ENCODE data around the gene RNF208.

DNA sequence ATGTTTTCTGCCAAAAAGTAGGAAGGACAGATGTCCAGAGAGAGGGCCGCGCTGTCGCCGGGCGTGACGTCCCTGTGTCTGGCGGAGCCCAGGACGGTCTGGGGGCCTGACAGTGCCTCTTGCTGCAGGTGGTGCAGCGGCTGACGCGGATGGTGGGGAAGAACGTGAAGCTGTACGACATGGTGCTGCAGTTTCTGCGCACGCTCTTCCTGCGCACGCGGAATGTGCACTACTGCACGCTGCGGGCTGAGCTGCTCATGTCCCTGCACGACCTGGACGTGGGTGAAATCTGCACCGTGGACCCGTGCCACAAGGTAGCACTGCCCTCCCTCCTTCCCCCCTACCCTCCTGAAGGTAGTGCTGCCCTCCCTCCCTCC is 40.9 kb upstream of the RNF208 start:
- TF ChIP-seq, protein P1, sequence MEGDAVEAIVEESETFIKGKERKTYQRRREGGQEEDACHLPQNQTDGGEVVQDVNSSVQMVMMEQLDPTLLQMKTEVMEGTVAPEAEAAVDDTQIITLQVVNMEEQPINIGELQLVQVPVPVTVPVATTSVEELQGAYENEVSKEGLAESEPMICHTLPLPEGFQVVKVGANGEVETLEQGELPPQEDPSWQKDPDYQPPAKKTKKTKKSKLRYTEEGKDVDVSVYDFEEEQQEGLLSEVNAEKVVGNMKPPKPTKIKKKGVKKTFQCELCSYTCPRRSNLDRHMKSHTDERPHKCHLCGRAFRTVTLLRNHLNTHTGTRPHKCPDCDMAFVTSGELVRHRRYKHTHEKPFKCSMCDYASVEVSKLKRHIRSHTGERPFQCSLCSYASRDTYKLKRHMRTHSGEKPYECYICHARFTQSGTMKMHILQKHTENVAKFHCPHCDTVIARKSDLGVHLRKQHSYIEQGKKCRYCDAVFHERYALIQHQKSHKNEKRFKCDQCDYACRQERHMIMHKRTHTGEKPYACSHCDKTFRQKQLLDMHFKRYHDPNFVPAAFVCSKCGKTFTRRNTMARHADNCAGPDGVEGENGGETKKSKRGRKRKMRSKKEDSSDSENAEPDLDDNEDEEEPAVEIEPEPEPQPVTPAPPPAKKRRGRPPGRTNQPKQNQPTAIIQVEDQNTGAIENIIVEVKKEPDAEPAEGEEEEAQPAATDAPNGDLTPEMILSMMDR (IDR thresholded peaks at IDR 0.05), result no peak
- TF ChIP-seq GATA2 (CRISPR knock-in tag; IDR thresholded peaks at IDR 0.05) (no peak), GABPA (IDR thresholded peaks at IDR 0.05; ENCODE audit: low read depth) (no peak), JUND (IDR thresholded peaks at IDR 0.05) (no peak), YY1 (IDR thresholded peaks at IDR 0.05; ENCODE audit: low read depth) (no peak), EP300 (IDR thresholded peaks at IDR 0.05; ENCODE audit: borderline replicate concordance in 1 of 2, low read depth in 1 of 2, low read length in 1 of 2) (no peak), RAD21 (IDR thresholded peaks at IDR 0.05; ENCODE audit: low read length) (no peak), NFIC (IDR thresholded peaks at IDR 0.05; ENCODE audit: borderline replicate concordance) (no peak), POLR2AphosphoS5 (IDR thresholded peaks at IDR 0.05; ENCODE audit: low read depth, low read length) (no peak)
- TF ChIP-seq, protein P2, sequence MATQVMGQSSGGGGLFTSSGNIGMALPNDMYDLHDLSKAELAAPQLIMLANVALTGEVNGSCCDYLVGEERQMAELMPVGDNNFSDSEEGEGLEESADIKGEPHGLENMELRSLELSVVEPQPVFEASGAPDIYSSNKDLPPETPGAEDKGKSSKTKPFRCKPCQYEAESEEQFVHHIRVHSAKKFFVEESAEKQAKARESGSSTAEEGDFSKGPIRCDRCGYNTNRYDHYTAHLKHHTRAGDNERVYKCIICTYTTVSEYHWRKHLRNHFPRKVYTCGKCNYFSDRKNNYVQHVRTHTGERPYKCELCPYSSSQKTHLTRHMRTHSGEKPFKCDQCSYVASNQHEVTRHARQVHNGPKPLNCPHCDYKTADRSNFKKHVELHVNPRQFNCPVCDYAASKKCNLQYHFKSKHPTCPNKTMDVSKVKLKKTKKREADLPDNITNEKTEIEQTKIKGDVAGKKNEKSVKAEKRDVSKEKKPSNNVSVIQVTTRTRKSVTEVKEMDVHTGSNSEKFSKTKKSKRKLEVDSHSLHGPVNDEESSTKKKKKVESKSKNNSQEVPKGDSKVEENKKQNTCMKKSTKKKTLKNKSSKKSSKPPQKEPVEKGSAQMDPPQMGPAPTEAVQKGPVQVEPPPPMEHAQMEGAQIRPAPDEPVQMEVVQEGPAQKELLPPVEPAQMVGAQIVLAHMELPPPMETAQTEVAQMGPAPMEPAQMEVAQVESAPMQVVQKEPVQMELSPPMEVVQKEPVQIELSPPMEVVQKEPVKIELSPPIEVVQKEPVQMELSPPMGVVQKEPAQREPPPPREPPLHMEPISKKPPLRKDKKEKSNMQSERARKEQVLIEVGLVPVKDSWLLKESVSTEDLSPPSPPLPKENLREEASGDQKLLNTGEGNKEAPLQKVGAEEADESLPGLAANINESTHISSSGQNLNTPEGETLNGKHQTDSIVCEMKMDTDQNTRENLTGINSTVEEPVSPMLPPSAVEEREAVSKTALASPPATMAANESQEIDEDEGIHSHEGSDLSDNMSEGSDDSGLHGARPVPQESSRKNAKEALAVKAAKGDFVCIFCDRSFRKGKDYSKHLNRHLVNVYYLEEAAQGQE (IDR thresholded peaks at IDR 0.05; ENCODE audit: low read depth, low read length), result no peak
- TF ChIP-seq, protein P3, sequence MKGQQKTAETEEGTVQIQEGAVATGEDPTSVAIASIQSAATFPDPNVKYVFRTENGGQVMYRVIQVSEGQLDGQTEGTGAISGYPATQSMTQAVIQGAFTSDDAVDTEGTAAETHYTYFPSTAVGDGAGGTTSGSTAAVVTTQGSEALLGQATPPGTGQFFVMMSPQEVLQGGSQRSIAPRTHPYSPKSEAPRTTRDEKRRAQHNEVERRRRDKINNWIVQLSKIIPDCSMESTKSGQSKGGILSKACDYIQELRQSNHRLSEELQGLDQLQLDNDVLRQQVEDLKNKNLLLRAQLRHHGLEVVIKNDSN (IDR thresholded peaks at IDR 0.05; ENCODE audit: borderline replicate concordance, low read depth), result no peak
- TF ChIP-seq, protein P4, sequence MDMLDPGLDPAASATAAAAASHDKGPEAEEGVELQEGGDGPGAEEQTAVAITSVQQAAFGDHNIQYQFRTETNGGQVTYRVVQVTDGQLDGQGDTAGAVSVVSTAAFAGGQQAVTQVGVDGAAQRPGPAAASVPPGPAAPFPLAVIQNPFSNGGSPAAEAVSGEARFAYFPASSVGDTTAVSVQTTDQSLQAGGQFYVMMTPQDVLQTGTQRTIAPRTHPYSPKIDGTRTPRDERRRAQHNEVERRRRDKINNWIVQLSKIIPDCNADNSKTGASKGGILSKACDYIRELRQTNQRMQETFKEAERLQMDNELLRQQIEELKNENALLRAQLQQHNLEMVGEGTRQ (IDR thresholded peaks at IDR 0.05; ENCODE audit: borderline replicate concordance, low read depth, low read length), result no peak
- TF ChIP-seq, protein P5, sequence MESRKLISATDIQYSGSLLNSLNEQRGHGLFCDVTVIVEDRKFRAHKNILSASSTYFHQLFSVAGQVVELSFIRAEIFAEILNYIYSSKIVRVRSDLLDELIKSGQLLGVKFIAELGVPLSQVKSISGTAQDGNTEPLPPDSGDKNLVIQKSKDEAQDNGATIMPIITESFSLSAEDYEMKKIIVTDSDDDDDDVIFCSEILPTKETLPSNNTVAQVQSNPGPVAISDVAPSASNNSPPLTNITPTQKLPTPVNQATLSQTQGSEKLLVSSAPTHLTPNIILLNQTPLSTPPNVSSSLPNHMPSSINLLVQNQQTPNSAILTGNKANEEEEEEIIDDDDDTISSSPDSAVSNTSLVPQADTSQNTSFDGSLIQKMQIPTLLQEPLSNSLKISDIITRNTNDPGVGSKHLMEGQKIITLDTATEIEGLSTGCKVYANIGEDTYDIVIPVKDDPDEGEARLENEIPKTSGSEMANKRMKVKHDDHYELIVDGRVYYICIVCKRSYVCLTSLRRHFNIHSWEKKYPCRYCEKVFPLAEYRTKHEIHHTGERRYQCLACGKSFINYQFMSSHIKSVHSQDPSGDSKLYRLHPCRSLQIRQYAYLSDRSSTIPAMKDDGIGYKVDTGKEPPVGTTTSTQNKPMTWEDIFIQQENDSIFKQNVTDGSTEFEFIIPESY (IDR thresholded peaks at IDR 0.05; ENCODE audit: borderline replicate concordance, low read depth), result no peak

All from SK-N-SH (cell line).